DMS153 (cell line): ENCODE data around the gene TMEM130.

ENCODE experiments used
- DNase-seq: peaks from one replicate; lab custom pipeline; 2025; lab: John Stamatoyannopoulos, UW

Gene TMEM130, protein sequence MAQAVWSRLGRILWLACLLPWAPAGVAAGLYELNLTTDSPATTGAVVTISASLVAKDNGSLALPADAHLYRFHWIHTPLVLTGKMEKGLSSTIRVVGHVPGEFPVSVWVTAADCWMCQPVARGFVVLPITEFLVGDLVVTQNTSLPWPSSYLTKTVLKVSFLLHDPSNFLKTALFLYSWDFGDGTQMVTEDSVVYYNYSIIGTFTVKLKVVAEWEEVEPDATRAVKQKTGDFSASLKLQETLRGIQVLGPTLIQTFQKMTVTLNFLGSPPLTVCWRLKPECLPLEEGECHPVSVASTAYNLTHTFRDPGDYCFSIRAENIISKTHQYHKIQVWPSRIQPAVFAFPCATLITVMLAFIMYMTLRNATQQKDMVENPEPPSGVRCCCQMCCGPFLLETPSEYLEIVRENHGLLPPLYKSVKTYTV

DNA sequence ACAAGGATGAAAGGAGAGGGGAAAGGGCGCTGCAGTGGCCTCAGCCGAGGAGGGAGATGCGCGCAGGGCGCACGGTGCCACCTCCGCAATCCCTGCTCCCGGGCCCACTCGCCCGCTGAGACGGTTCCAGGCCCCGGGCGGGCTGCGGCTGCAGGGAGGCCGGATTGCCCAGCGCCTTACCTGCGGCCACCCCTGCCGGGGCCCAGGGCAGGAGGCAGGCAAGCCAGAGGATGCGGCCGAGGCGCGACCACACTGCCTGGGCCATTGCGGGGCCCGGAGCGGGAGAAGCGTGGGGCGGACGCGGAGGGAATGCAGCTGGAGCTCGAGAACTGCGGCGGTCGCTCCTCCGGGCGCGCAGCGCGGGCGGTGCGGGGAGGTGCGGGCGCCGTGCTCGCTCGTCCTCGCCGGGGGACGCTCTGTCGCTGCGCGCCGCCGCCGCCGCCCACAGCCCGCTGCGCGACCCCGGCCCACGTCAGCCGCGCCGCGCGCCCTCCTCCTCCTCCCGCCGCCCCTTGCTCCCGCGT, at the start of gene TMEM130:
TMEM130 (minus strand) TSS at position 418 of the 524 bp plus-strand sequence; CDS start at position 265, 153 bp downstream.
- DNase-seq, result no peak

DNA sequence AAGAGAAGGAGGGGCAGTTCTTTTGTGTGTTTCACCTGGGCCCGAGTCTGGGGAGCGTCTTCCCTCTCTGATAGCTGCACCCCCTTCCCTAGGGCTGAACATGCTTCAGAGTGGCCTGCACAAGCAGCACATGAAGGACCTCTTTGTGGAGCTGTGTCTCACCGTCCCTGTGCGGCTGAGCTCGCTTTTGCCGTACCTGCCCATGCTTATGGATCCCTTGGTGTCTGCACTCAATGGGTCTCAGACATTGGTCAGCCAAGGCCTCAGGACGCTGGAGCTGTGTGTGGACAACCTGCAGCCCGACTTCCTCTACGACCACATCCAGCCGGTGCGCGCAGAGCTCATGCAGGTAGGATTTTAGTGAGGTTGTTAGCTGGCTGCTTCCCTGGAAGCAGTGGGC, 47.5 kb upstream of the TMEM130 start:
- no peak for DNase-seq

DNA sequence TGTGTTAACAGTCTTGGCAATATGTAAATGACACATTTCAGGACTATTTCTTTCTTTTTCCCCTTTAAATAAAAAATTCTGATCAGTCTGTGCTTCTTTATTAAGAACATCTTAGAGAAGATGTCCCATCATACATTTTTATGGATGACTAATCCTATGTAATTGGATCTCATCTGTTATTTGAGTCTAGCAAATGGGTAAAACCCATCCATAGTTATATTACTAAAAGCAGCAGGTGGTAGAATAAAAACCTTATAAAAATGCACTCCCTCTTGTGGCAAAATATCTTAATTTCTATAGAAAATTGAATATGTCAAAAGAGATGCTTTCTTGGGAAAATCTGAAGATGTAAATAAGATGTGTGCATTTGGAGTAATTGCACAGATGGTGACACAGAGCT, 43.8 kb upstream of the TMEM130 start:
- DNase-seq, result no peak

DNA sequence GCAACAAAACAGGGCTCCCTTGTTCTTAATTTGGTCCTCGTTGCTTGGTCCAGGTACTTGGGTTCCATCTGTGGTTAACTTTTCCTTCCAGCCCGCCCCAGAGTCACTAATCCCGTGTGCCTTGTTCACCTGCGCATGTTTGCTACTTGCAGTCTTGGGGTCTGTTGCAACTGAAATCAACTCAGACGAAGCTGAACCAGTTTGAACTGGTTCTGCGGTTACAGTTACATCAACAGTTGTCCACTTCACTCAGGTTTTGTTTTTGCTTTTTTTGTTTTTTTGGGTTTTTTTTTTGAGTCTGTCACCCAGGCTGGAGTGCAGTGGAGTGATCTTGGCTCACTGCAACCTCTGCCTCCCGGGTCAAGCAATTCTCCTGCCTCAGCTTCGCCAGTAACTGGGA, 43.2 kb upstream of the TMEM130 start:
- DNase-seq, result no peak

DNA sequence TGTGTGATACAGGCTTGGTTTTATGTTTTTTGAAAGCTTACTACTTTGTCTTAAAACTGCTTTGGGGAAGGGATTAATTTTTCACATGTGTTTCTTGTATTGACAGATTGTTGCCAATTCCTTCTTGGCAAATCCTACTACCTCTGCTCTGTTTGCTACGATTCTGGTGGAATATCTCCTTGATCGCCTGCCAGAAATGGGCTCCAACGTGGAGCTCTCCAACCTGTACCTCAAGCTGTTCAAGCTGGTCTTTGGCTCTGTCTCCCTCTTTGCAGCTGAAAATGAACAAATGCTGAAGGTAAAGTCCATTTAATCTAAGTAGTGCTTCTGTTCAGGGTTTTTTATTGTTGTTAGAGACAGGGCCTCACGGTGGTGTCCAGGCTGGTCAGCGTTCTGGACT, 42.1 kb upstream of the TMEM130 start:
- DNase-seq, result no peak

DNA sequence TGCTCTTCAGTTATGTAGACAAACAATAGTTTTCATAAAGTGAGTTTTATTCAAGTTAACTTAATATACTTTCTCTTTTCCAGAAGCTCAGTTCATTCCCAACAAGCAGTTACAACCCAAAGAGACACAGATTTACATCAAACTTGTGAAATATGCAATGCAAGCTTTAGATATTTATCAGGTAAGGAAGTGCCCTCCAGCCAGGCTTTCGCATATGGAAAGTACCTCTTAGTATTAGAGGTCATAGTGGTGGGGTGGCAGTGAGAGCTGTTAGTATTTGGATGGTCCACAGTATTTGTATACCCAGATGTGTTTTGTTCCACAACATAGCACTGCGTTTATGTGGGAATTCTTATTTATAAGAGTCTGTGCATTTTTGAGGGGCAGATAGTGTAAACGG, 40.6 kb upstream of the TMEM130 start:
- no peak for DNase-seq

DNA sequence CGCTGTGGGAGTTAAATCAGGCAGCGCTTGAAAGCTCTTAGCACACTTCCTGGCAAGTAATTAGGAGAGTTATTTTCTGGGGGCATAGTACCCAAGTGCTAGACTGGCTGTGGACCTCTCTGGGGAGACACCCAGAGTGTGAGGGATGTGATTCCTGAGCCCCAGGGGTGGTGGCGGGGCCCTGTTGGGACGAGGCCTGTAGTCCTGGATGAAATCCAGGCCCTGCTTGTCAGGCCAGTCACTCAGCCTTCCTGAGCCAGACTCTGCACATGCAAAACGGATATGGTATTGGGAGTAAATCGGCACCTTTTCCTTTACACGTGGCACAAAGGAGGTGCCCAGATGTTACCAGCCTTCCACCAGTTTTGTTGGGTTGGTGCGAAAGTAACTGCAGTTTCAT, 39.7 kb upstream of the TMEM130 start:
- DNase-seq, result no peak

DNA sequence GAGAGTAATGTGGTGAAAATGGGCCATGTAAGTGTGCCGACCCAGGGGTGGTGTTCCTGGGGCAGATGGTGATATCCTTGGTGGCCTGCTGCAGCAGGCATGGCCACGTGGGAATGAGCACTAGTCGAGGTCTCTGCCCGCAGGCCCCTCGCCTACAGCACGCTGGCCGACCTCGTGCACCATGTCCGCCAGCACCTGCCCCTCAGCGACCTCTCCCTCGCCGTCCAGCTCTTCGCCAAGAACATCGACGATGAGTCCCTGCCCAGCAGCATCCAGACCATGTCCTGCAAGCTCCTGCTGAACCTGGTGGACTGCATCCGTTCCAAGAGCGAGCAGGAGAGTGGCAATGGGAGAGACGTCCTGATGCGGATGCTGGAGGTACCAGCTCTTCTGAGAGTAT, 38.8 kb upstream of the TMEM130 start:
- DNase-seq, result no peak

DNA sequence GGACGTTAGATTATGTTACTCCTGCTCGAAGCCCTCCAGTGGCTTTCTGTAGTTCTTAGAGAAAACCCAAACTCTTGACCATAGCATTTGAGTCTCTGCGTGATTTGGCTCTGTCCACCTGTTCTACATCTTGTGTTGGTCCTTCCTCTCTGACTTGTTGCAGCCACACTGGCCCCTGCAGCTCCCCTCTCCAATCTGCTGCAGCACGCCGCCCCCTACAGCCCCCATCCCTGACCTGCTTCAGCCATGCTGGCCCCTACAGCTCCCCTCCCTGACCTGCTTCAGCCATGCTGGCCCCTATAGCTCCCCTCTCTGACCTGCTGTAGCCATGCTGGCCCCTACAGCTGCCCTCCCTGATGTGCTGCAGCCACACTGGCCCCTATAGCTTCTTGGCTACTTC, 37.8 kb upstream of the TMEM130 start:
- no peak for DNase-seq

DNA sequence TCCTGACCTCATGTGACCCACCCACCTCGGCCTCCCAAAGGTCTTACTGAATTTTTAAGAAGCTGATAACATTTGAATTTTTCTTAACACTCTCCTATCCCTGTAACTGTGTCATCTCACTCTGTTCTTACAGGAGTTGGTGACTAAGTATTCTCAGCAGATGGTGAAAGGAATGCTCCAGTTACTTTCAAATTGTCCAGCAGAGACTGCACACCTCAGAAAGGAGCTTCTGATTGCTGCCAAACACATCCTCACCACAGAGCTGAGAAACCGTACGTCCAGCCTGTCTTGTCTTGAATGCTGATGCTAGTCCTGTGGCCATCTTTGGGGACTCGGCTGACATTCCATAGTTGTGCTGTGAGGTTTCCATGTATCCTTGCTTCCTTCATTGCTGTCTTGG, 33.4 kb upstream of the TMEM130 start:
- DNase-seq, result no peak

DNA sequence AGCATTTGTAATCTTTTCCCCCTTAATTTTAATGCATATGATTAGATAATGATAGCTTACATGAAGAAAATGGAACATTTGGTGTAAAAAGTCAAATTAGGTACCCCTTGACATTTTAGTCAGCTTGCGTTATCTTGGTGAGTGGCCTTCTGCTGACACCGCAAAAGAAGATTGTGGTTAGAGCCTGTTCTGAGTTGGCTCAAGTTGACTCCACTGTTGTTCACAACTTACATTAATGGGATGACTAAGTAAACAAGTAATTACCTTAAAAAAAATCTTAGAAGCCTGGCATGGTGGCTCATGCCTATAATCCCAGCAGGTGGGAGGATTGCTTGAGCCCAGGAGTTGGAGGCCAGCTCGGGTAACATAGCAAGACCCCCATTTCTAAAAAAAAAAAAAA, 32.7 kb upstream of the TMEM130 start:
- DNase-seq, result no peak

DNA sequence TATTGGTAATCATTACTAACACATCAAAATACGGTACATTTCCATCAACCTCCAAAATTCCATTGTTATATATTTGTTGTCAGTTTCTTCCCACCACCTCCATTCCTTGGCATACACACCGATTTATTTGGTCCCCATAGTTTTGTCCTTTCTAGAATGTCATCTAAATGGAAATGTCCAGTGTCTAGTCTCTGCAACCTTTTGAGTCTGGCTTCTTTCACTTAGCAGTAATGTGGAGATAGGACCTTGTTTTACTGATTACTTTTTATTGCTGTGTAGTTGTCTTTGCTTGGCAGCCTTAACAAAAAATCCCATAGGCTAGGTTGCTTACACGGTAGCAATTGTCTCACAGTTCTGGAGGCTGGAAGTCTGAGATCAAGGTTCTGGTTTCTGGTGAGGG, 31.0 kb upstream of the TMEM130 start:
- no peak for DNase-seq

DNA sequence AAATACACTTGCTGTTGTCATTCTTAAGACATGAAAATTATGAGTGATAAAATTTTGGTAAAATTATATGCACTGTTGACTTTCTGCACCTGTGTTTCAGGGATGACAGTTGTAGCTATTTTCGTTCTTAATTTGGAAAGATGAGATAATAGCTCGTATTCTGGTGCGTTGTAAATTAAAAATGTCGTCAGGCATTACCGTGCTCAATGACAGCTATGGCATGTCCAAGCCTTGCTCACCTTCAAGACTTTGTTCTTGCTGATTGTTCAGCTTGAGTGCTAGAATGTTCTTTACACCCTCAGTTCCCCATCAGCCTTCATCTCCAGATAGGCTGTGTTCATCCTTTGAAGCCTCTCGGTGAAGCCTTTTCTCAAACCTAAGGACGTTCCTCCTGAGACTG, 30.0 kb upstream of the TMEM130 start:
- no peak for DNase-seq

DNA sequence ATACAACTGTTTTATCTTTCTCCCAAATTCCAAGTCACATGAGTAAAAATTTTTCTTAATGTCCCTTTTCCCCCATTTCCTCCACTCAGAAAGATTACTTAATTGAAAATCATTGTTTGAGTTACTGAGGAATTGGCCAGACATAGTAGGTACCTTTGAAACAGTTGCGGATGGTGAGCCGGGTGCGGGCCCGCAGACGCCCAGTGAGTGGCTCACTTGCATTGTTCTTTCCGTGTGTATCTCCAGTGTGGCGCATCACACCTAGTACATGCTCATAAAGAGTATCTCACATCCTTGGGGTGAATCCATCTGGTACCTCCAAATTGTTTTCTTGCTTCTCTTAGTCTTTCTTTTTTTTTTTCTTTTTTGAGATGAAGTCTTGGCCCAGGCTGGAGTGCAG, 22.8 kb upstream of the TMEM130 start:
- no peak for DNase-seq

DNA sequence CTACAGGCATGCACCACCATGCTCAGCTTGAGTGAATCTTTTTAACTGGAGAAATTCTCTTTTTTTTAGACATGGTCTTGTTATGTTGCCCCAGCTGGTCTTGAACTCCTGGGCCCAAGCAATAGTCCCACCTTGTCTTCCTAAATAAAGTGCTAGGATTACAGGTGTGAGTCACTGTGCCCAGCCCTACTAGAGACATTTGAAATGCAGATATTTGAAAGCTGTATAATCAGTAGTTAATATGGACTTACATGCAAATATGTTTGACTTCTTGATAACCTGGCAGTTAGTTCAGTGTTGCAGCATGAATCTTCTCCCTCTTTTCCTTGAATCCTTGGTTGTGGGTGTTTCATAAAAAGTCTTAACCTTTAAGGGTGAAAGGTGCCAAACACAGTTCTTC, 17.2 kb upstream of the TMEM130 start:
- DNase-seq, result no peak

DNA sequence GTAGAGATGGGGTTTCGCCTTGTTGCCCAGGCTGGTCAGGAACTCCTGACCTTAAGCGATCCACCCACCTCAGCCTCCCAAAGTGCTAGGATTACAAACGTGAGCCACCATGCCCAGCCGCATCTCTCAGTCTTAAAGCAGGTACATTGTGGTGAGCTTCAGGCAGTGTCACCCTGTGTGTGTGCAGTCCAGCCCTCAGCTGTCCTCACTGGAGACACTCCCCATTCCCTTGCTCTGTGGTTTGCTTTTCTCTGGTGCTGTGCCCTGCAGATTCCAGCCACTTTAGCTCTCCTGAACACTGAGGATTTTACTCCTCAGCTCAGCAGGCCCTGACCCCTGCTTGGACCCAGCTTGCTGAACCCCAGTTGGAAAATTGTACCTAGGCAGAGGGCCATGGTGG, 14.6 kb upstream of the TMEM130 start:
- no peak for DNase-seq

DNA sequence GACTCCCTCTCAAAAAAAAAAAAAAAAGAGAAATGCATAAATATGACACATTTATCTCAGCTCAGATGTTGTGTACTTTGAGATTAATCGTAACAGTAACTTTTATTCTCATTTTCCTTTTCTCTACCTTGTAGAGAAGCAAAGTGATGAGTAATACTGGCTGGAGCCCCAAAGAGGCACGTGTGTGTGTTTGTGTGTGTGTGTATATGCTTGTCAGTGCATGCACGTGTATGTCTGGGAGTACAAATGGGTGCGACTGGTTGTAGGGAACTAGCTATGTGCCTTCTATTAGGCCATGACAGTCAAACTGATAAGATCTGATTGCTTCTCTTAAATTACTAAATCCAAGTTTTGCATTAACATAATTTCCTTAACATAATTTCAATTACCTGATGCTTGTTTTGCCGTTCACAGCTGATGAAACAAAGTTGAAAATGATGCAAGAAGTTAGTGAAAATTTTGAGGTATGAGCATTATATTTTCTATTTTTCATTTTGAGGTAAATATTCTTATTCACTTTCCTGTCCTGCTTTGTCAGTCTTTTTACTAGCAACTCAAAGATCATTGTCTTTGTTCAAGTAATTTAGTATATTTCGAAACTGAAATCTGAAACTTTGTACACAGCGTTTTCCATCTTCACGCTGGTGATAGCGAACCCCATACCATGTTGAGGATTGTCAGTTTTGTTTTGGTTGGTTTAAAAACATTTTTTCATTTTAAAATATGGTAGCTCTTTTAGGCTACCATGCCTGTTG, 11.9 kb upstream of the TMEM130 start:
- no peak for DNase-seq

DNA sequence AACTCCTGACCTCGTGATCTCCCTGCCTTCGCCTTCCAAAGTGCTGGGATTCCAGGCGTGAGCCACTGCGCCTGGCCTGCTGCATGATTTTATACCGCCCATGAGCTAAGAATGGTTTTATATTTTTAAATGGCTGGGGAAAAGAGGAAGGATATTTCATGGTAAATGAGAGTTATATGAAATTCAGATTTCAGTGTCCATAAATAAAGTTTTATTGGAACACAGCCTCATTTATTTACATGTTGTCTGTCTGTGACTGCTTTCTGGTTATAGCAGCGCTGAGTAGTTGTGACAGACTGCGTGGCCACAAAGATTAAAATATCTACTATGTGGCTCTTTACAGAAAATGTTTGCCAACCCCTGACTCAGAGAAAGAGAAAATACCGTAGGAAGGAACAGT, 10.7 kb upstream of the TMEM130 start:
- DNase-seq, result no peak

DNA sequence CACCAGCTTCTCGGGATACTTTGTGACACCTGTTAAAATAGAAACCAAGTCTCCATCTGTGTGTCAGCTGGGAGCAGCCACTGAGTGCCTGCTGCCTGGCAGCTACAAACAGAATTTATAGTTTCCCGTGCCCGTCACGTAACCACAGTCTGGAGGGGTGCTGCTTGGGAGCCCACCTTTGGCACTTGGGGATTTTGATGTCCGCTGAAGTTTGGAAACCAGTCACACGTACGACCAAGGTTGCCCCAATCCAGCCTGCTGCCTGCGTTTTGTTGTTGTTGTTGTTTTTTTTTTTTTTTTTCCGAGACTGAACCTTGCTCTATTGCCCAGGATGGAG, 10.1 kb upstream of the TMEM130 start:
- no peak for DNase-seq

DNA sequence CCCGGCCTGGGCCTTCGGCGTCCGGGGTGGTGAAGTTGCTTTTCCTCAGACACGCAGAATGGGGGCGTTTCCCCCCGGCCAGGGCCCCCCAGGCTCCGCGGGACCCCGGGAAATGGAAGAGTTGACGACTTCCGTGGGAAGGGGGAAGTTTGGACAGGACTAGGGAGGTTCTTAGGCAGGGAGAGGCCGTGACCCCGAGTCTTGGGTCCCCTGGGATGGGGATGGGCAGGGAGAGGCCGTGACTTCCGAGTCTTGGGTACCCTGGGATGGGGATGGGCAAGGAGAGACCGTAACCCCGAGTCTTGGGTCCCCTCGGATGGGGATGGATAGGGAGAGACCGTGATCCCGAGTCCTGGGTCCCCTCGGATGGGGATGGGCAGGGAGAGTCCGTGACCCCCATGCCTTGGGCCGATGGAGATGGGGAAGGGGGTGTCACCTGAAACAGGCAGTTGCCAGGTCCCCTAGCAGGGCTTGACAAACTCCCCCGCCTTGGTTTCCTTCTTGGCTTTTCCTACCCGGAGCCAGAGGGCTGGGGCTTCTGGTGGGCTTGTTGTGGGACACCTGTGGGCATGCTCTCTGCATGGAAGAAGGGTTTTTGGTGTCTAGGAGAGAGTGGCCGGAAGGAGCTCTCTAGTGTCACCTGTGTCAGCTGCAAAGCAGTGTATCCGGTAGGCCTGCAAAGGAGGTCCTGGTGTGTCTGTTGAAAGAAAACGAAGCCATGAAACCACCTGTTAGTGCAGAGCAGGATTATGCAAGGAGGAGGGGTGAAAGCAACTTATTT, 9.6 kb upstream of the TMEM130 start:
- DNase-seq, result peak; percentile 29

DNA sequence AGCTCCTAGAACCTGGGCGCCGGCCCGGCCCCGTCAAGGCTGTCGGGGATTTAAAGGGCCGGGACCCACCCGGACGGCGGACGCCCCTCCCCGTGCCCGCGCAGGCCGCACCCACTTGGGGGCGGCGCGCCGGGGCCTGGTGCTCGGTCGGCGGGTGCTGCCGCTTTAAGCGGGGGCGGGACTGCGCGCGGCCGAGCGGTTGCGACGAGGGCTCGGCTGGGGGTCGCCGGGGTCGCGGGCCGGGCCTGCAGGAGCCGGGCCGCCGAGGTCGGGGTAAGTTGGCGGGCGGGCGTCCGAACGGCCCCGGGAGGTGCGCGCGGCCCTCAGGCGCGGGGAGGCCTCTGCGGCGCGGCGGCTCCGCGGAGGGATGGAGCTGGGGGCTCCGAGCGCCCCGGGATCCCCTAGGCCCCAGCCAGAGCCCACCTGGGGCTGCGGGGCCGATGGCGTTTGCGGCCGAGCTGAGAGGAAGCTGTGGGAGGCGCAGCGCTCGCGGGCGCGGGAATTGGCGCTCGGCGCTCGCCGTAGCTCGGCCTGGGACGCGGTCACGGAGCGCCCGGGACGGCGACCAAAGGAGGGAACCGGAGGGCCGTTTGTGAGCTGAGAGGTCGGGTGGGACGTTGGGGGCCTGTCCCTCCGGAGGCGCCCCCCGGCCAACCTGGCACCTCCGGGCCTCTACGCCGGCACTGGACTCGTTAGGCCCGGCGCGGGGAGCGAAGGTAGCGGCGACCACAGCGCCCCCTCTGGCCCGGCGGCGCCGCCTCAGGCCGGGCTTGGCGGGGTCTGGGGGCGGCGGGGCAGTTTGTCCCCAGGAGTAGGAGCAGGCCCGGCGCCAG, 8.8 kb upstream of the TMEM130 start, which contains the start of gene TRRAP:
TRRAP (plus strand) TSS at position 168 of the 833 bp plus-strand sequence. CDS start 2,619 bp downstream, outside the sequence.
- DNase-seq, result peak; percentile 4
